Neural cell (in vitro differentiated cells): ENCODE measurements around the gene SYT13.

ENCODE experiments used
- CTCF ChIP-seq: fragments of 450-650 bp; IDR thresholded peaks from 2 replicates; pipeline ENCODE4 v1.5.1; 2014; ENCODE audit warnings: antibody characterized with exemption, mild to moderate bottlenecking, moderate library complexity; ENCODE audit not compliant: poor library complexity, severe bottlenecking
- EP300 ChIP-seq: fragments of 450-650 bp; conservative IDR thresholded peaks from 2 replicates; pipeline ENCODE4 v1.6.1; 2014; ENCODE audit warnings: antibody characterized with exemption, mild to moderate bottlenecking, moderate library complexity; ENCODE audit not compliant: poor library complexity, severe bottlenecking
- EZH2 ChIP-seq: fragments of 200-600, 300-800 bp; shearing (Covaris generic), sonication (generic); IDR thresholded peaks from 2 replicates; pipeline ENCODE4 v1.6.1; 2014; ENCODE audit warnings: antibody characterized with exemption, low read length, borderline replicate concordance, mild to moderate bottlenecking; ENCODE audit not compliant: insufficient read depth, poor library complexity, severe bottlenecking
- MXI1 ChIP-seq: fragments of 450-650 bp; conservative IDR thresholded peaks from 2 replicates; pipeline ENCODE4 v1.6.1; 2014; ENCODE audit warnings: antibody characterized with exemption, mild to moderate bottlenecking; ENCODE audit not compliant: poor library complexity, severe bottlenecking
- POLR2AphosphoS5 ChIP-seq: IDR thresholded peaks from 2 replicates; pipeline ENCODE4 v1.6.1; 2012
- RAD21 ChIP-seq: fragments of 450-650 bp; conservative IDR thresholded peaks from 2 replicates; pipeline ENCODE4 v1.6.1; 2014; ENCODE audit warnings: antibody characterized with exemption, mild to moderate bottlenecking, moderate library complexity
- SMC3 ChIP-seq: fragments of 450-650 bp; conservative IDR thresholded peaks from 2 replicates; pipeline ENCODE4 v1.6.1; 2014; ENCODE audit warnings: antibody characterized with exemption, mild to moderate bottlenecking, moderate library complexity; ENCODE audit not compliant: poor library complexity
- TF ChIP-seq, protein P1 (sequence below): IDR thresholded peaks from 2 replicates; pipeline ENCODE4 v1.6.1; 2012; ENCODE audit warnings: borderline replicate concordance

DNA sequence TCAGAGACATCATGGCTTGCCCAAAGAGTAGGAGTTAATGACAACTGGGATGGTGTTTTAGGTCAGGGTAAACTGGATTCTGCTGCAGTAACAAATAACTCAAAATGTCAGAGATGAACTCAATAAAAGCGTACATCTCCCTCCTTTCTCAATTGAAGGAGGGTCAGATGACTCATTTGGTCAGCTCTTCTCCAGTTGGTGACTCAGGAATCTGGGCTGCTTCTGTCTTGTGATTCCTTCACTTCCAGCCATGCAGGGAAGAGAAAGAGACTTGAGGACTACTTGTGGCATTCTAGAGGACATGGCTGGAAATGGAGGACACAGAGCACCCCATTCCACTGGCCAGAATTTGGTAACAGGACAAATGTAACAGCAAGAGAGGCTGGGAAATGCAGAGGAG lies 3.2 kb upstream of the SYT13 start:
- TF ChIP-seq POLR2AphosphoS5 (no peak), CTCF (no peak), EZH2 (no peak), SMC3 (no peak), EP300 (no peak), MXI1 (no peak), RAD21 (no peak)
- TF ChIP-seq, protein P1, sequence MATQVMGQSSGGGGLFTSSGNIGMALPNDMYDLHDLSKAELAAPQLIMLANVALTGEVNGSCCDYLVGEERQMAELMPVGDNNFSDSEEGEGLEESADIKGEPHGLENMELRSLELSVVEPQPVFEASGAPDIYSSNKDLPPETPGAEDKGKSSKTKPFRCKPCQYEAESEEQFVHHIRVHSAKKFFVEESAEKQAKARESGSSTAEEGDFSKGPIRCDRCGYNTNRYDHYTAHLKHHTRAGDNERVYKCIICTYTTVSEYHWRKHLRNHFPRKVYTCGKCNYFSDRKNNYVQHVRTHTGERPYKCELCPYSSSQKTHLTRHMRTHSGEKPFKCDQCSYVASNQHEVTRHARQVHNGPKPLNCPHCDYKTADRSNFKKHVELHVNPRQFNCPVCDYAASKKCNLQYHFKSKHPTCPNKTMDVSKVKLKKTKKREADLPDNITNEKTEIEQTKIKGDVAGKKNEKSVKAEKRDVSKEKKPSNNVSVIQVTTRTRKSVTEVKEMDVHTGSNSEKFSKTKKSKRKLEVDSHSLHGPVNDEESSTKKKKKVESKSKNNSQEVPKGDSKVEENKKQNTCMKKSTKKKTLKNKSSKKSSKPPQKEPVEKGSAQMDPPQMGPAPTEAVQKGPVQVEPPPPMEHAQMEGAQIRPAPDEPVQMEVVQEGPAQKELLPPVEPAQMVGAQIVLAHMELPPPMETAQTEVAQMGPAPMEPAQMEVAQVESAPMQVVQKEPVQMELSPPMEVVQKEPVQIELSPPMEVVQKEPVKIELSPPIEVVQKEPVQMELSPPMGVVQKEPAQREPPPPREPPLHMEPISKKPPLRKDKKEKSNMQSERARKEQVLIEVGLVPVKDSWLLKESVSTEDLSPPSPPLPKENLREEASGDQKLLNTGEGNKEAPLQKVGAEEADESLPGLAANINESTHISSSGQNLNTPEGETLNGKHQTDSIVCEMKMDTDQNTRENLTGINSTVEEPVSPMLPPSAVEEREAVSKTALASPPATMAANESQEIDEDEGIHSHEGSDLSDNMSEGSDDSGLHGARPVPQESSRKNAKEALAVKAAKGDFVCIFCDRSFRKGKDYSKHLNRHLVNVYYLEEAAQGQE: no peak
